HFFc6 (cell line): ENCODE measurements around the gene BLOC1S6. TPM values are rescaled to one million over a fixed set of nuclear protein-coding genes. Genes with fewer than 3 reads are reported as not detected.

ENCODE experiments used
- DNase-seq: peaks from one replicate; pipeline ENCODE4 v3.0.0-alpha.2; 2018
- H3K27ac Mint-ChIP-seq: 2 replicates; pipeline ENCODE4 v1.8.0; 2020; ENCODE audit warnings: mild to moderate bottlenecking, mixed read lengths
- H3K27me3 Mint-ChIP-seq: 2 replicates; pipeline ENCODE4 v1.8.0; 2021; ENCODE audit warnings: mild to moderate bottlenecking, moderate library complexity, mixed read lengths; ENCODE audit not compliant: insufficient read depth
- H3K36me3 Mint-ChIP-seq: 2 replicates; pipeline ENCODE4 v1.8.0; 2021; ENCODE audit warnings: low read depth, mixed read lengths
- H3K4me1 Mint-ChIP-seq: 2 replicates; pipeline ENCODE4 v1.8.0; 2020; ENCODE audit warnings: low read depth, mixed read lengths
- H3K4me3 Mint-ChIP-seq: 2 replicates; pipeline ENCODE4 v1.8.0; 2020; ENCODE audit warnings: mild to moderate bottlenecking, moderate library complexity, mixed read lengths
- H3K9me3 Mint-ChIP-seq: 2 replicates; pipeline ENCODE4 v1.8.0; 2020; ENCODE audit warnings: mild to moderate bottlenecking, mixed read lengths
- CTCF ChIP-seq: fragments of 200-600 bp; sonication (generic); IDR thresholded peaks from 2 replicates; pipeline ENCODE4 v1.5.0; 2021; ENCODE audit warnings: antibody characterized with exemption, mild to moderate bottlenecking
- total RNA-seq, 6 experiments: library from RNA; stranded (reverse); fragmentation: NEBNext Ultra II Directional; extraction: Animal tissue kit (Norgen Biotek cat#: 25700); gene quantifications; 2 replicates in 1 of 6; 3 replicates in 5 of 6; pipeline ENCODE4 v1.2.3, GENCODE V29; 2021

Gene BLOC1S6
- total RNA-seq, 6 experiments from 2014 or later, result 55.2 to 67.2 (median 59.4) TPM

GRCh38 chr15:45641374-45641781 lies 54.2 kb downstream of the BLOC1S6 start:
- peak; percentile 85 for DNase-seq
- Mint-ChIP-seq H3K9me3 (no peaks in the 10 kb centered on the region), H3K4me3 (peak overlapping the region; percentile 75), H3K27ac (peak overlapping the region; percentile 91), H3K36me3 (no peaks in the 10 kb centered on the region), H3K4me1 (peaks cover 91% of the 10 kb centered on the region), H3K27me3 (peaks cover 6% of the 10 kb centered on the region; the same call in 1 of the 2 replicates)
- peak; percentile 52 for TF ChIP-seq CTCF

GRCh38 chr15:45641999-45642932 lies 55.1 kb downstream of the BLOC1S6 start:
- H3K27ac Mint-ChIP-seq, result peak overlapping the region; percentile 91
- H3K4me3 Mint-ChIP-seq, result peak overlapping the region; percentile 75
- TF ChIP-seq CTCF, result no peak
- H3K27me3 Mint-ChIP-seq, result peaks cover 6% of the 10 kb centered on the region; the same call in 1 of the 2 replicates
- no peaks in the 10 kb centered on the region for H3K36me3 Mint-ChIP-seq
- H3K9me3 Mint-ChIP-seq, result no peaks in the 10 kb centered on the region
- peak; percentile 77 for DNase-seq
- peaks cover 92% of the 10 kb centered on the region for H3K4me1 Mint-ChIP-seq

- Mint-ChIP-seq H3K4me1 (peaks cover 81% of the 10 kb centered on the region), H3K27ac (no peak overlapping the region), H3K36me3 (no peaks in the 10 kb centered on the region), H3K9me3 (no peaks in the 10 kb centered on the region), H3K27me3 (peaks cover 6% of the 10 kb centered on the region; the same call in 1 of the 2 replicates), H3K4me3 (no peak overlapping the region)
- no peak for TF ChIP-seq CTCF
- DNase-seq, result no peak
Measured at GRCh38 chr15:45644437-45644836, 57.3 kb downstream of the BLOC1S6 start.

GRCh38 chr15:45645026-45645980 lies 58.1 kb downstream of the BLOC1S6 start:
- no peak for TF ChIP-seq CTCF
- peak; percentile 64 for DNase-seq
- H3K4me3 Mint-ChIP-seq, result peak overlapping the region; percentile 62
- peaks cover 3% of the 10 kb centered on the region for H3K36me3 Mint-ChIP-seq
- peaks cover 73% of the 10 kb centered on the region for H3K4me1 Mint-ChIP-seq
- peak overlapping the region; percentile 93 for H3K27ac Mint-ChIP-seq
- 0 out of 2 replicates have a peak, but pooled peaks cover 3% of the 10 kb centered on the region for H3K9me3 Mint-ChIP-seq
- H3K27me3 Mint-ChIP-seq, result peaks cover 6% of the 10 kb centered on the region; the same call in 1 of the 2 replicates

GRCh38 chr15:45646220-45646619 lies 59.0 kb downstream of the BLOC1S6 start:
- peaks cover 6% of the 10 kb centered on the region for H3K36me3 Mint-ChIP-seq
- peaks cover 64% of the 10 kb centered on the region for H3K4me1 Mint-ChIP-seq
- DNase-seq, result peak; percentile 19
- H3K27ac Mint-ChIP-seq, result peak overlapping the region; percentile 93
- no peak for TF ChIP-seq CTCF
- 0 out of 2 replicates have a peak, but pooled peaks cover 4% of the 10 kb centered on the region for H3K9me3 Mint-ChIP-seq
- peaks cover 6% of the 10 kb centered on the region; the same call in 1 of the 2 replicates for H3K27me3 Mint-ChIP-seq
- H3K4me3 Mint-ChIP-seq, result peak overlapping the region; percentile 62
